Activated CD8-positive, alpha-beta T cell treated with anti-CD3 and anti-CD28 coated beads for 36 hours (primary cell): Measurements from ENCODE around the gene HAUS7. TPM values are rescaled to one million over a fixed set of nuclear protein-coding genes. Genes with fewer than 3 reads are reported as not detected.

Experiments
- ATAC-seq: fragments of 200-7000 bp; cut with Tn5 transposase; one replicate; pipeline ENCODE4 v1.10.0; 2021; ENCODE audit warnings: mild to moderate bottlenecking, moderate library complexity
- CTCF ChIA-PET: fragments of 350-600 bp; sonication (Branson Sonifier 250); formaldehyde crosslinking; loops from one replicate; lab custom pipeline; 2021; ENCODE audit warnings: antibody characterized with exemption; lab: Charles Lee
- POLR2A ChIA-PET: fragments of 350-600 bp; sonication (Branson Sonifier 250); formaldehyde crosslinking; loops from one replicate; lab custom pipeline; 2021; ENCODE audit warnings: antibody characterized with exemption; lab: Charles Lee
- DNase-seq: peaks from one replicate; pipeline ENCODE4 v3.0.0-alpha.2; 2020
- H3K27ac Mint-ChIP-seq: one replicate; pipeline ENCODE4 v1.8.0; 2021; ENCODE audit warnings: mild to moderate bottlenecking, mixed read lengths
- H3K27me3 Mint-ChIP-seq: one replicate; pipeline ENCODE4 v1.8.0; 2021; ENCODE audit warnings: mixed read lengths
- H3K36me3 Mint-ChIP-seq: one replicate; pipeline ENCODE4 v1.8.0; 2021; ENCODE audit warnings: low read depth, mixed read lengths
- H3K4me1 Mint-ChIP-seq: one replicate; pipeline ENCODE4 v1.8.0; 2021; ENCODE audit warnings: low read depth, mixed read lengths
- H3K4me3 Mint-ChIP-seq: one replicate; pipeline ENCODE4 v1.8.0; 2021; ENCODE audit warnings: mild to moderate bottlenecking, moderate library complexity, mixed read lengths
- H3K9me3 Mint-ChIP-seq: one replicate; pipeline ENCODE4 v1.8.0; 2021; ENCODE audit warnings: mixed read lengths
- CTCF ChIP-seq: fragments of 200-600 bp; IDR thresholded peaks from one replicate; pipeline ENCODE4 v1.8.0; 2022; ENCODE audit warnings: antibody characterized with exemption, mild to moderate bottlenecking
- intact Hi-C: fragments of 100-400 bp; cut with micrococcal nuclease; formaldehyde crosslinking; loops from one replicate; pipeline ENCODE4 v1.10.0; 2022
- total RNA-seq, 2 experiments: library from RNA; stranded (reverse); gene quantifications; one replicate each; pipeline ENCODE4 v1.2.3, GENCODE V29; 2021

Gene HAUS7
- total RNA-seq, 2 experiments from 2014 or later = 47.2 to 58.8 TPM

DNA sequence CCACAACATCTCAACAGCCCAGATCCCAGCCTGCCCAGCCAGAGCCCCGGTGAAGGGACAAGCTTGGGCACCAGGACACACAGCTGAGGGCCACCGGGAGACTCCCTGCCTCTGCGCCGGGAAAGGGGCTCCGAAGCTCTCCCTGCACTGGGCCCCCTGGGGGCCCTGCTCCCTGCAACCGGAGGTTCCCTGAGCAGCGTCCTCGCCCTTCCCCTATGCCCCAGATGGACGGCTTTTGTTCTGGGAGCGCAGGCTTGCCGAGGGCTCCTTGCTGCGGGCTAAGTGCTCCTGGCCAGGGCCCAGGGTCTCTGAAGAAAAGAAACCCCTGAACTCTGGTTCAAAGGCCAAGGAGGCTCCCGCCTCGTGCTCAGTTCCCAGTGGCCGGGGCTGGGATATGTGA, 60.0 kb downstream of the HAUS7 start:
- CTCF ChIA-PET = no interaction called here
- intact Hi-C loops = no loop called here
- POLR2A ChIA-PET = no interaction called here
- H3K27me3 Mint-ChIP-seq = no peaks in the 10 kb centered on the region
- H3K4me1 Mint-ChIP-seq = peaks cover 7% of the 10 kb centered on the region
- no peak overlapping the region for H3K27ac Mint-ChIP-seq
- no peak for TF ChIP-seq CTCF
- H3K4me3 Mint-ChIP-seq = no peak overlapping the region
- DNase-seq (no peak), ATAC-seq (no peak)
- no peaks in the 10 kb centered on the region for H3K36me3 Mint-ChIP-seq
- no peaks in the 10 kb centered on the region for H3K9me3 Mint-ChIP-seq

GRCh38 chrX:153409414-153410101, 60.8 kb downstream of the HAUS7 start:
- ATAC-seq (no peak), DNase-seq (no peak)
- Mint-ChIP-seq H3K27me3 (no peaks in the 10 kb centered on the region), H3K9me3 (no peaks in the 10 kb centered on the region), H3K4me1 (peaks cover 7% of the 10 kb centered on the region), H3K36me3 (no peaks in the 10 kb centered on the region), H3K27ac (no peak overlapping the region), H3K4me3 (no peak overlapping the region)
- CTCF ChIA-PET = no interaction called here
- TF ChIP-seq CTCF = no peak
- intact Hi-C loops = no loop called here
- POLR2A ChIA-PET = no interaction called here

- Mint-ChIP-seq H3K9me3 (no peaks in the 10 kb centered on the region), H3K27me3 (no peaks in the 10 kb centered on the region), H3K4me3 (no peak overlapping the region), H3K4me1 (peaks cover 7% of the 10 kb centered on the region), H3K27ac (no peak overlapping the region), H3K36me3 (no peaks in the 10 kb centered on the region)
- ChIA-PET CTCF (no interaction called here), POLR2A (no interaction called here)
- ATAC-seq (no peak), DNase-seq (no peak)
- no peak for TF ChIP-seq CTCF
- intact Hi-C loops = no loop called here
Observed at GRCh38 chrX:153408871-153409351, 61.5 kb downstream of the HAUS7 start.

- ChIA-PET CTCF (no interaction called here), POLR2A (no interaction called here)
- H3K4me1 Mint-ChIP-seq = peaks cover 7% of the 10 kb centered on the region
- no peaks in the 10 kb centered on the region for H3K36me3 Mint-ChIP-seq
- intact Hi-C loops = no loop called here
- no peak for TF ChIP-seq CTCF
- H3K27ac Mint-ChIP-seq = no peak overlapping the region
- no peaks in the 10 kb centered on the region for H3K27me3 Mint-ChIP-seq
- ATAC-seq (no peak), DNase-seq (no peak)
- no peak overlapping the region for H3K4me3 Mint-ChIP-seq
- no peaks in the 10 kb centered on the region for H3K9me3 Mint-ChIP-seq
Observed at GRCh38 chrX:153408221-153408721, 62.1 kb downstream of the HAUS7 start.

- CTCF ChIA-PET = no interaction called here
- H3K27me3 Mint-ChIP-seq = no peaks in the 10 kb centered on the region
- H3K4me1 Mint-ChIP-seq = peaks cover 7% of the 10 kb centered on the region
- H3K36me3 Mint-ChIP-seq = no peaks in the 10 kb centered on the region
- no peak overlapping the region for H3K27ac Mint-ChIP-seq
- POLR2A ChIA-PET = no interaction called here
- intact Hi-C loops = no loop called here
- no peak for DNase-seq
- no peaks in the 10 kb centered on the region for H3K9me3 Mint-ChIP-seq
- TF ChIP-seq CTCF = no peak
- no peak for ATAC-seq
- no peak overlapping the region for H3K4me3 Mint-ChIP-seq
Observed at GRCh38 chrX:153407736-153408135, 62.6 kb downstream of the HAUS7 start.
